ENCODE results near the gene TMEM217.
"Not testable (repeated sequence)": the region's sequence is repeated elsewhere in the genome, so short reads cannot be mapped to it uniquely, and the experiment has no call there.

TMEM217 gene

DNA sequence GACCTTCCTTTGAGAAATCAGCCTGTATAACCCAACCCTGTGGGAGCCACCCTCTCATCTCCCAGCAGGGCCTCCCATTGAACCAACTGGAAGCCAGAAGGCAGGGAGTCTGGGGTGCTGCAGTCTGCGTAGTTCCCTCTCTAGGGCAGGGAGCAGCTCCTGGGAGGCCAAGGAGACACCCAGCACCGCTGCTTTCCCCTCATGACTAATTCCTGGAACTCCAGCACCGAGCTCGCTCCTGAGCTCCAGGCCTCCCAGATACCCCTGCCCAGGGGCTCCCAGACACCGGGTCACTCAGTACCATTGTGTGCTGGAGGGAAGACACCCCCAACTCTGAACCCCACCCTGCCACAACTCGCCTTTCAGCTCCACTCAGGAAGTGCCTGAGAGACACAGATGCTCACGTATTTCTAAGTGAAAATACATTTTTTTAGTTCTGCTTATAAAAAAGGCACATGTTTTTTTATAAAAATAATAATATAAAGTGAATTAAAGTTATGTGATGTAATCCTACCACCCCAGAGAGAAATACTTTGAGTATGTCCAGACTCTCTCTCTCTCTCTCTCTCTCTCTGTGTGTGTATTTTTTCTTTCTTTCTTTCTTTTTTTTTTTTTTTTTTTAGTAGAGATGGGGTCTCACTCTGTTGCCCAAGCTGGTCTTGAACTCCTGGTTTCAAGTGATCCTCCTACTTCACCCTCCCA lies 70.5 kb downstream of the TMEM217 start:
- Histone ChIP-seq H3K9me3 (no peaks in the 10 kb centered on the region), H3K4me3 (no peak overlapping the region), H3K4me1 (no peaks in the 10 kb centered on the region), H3K27me3 (no peaks in the 10 kb centered on the region), H3K27ac (no peak overlapping the region), H3K36me3 (no peaks in the 10 kb centered on the region)
- intact Hi-C loops (cut with DNase I; ENCODE audit: low total_unique reads) = no loop called here
- TF ChIP-seq, protein P1, sequence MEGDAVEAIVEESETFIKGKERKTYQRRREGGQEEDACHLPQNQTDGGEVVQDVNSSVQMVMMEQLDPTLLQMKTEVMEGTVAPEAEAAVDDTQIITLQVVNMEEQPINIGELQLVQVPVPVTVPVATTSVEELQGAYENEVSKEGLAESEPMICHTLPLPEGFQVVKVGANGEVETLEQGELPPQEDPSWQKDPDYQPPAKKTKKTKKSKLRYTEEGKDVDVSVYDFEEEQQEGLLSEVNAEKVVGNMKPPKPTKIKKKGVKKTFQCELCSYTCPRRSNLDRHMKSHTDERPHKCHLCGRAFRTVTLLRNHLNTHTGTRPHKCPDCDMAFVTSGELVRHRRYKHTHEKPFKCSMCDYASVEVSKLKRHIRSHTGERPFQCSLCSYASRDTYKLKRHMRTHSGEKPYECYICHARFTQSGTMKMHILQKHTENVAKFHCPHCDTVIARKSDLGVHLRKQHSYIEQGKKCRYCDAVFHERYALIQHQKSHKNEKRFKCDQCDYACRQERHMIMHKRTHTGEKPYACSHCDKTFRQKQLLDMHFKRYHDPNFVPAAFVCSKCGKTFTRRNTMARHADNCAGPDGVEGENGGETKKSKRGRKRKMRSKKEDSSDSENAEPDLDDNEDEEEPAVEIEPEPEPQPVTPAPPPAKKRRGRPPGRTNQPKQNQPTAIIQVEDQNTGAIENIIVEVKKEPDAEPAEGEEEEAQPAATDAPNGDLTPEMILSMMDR (IDR thresholded peaks at IDR 0.05) = no peak
- DNase-seq = no peak

DNA sequence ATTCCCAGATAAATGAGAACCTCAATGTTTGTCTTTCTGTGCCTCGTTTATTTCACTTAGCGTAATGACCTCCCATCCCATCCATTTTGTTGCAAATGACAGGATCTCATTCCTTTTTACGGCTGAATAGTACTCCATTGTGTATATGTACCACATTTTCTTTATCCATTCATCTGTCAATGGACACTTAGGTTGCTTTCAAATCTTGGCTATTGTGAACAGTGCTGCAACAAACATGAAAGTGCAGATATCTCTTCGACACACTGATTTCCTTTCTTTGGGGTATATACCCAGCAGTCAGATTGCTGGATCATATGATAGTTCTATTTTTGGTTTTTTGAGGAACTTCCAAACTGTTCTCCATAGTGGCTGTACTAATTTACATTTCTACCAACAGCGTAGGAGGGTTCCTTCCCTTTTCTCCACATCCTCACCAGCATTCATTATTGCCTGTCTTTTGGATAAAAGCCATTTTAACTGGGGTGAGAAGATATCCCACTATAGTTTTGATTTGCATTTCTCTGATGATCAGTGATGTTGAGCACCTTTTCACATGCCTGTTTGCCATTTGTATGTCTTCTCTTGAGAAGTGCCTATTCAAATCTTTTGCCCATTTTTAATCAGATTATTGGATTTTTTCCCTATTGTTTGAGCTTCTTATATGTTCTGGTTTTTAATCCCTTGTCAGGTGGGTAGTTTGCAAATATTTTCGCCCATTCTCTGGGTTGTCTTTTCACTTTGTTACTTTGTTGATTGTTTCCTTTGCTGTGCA lies 71.8 kb downstream of the TMEM217 start:
- H3K4me3 ChIP-seq; H3K4me1 ChIP-seq; H3K36me3 ChIP-seq; H3K27me3 ChIP-seq; H3K9me3 ChIP-seq; DNase-seq; H3K27ac ChIP-seq; intact Hi-C loops (cut with DNase I; ENCODE audit: low total_unique reads): not testable (repeated sequence)

DNA sequence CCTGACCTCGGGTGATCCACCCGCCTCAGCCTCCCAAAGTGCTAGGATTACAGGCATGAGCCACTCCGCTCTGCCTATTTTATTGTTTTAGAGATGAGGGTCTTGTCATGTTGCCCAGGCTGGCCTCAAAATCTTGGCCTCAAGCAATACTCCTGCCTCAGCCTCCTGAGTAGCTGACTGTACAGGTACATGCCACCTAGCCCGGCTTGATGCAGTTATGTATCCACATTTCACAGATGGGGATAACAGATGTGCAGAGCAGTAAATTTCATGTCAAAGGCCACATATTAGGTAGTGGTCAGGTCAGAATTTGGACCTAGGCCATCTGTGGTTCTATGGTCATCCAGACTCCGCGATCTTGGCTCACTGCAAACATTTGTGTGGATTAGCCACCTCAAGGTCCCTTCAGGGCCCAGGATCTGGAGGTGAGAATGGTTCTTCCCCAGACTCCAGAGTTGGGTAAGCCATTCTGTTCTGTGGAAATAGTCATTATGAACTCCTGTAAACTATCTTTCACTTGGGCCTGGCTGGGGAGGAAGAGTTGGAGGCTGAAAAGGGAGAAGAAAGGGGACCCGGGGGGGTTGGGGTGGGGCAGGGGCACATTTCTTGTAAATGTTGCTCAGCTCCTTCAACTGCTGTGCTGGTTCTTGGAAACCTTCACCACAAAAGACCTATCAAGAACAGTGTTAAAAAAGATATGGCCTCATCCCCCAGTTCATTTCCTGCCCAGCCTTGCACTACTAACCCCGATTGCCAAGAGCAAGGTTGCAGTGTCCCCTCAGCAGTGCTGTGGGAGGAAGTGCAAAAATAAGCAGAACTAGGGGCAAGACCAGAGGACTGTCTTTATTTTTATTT lies 75.0 kb downstream of the TMEM217 start:
- TF ChIP-seq, protein P1 (IDR thresholded peaks at IDR 0.05) = no peak
- Histone ChIP-seq H3K4me3 (no peak overlapping the region), H3K27ac (no peak overlapping the region), H3K36me3 (no peaks in the 10 kb centered on the region), H3K9me3 (no peaks in the 10 kb centered on the region), H3K4me1 (no peaks in the 10 kb centered on the region), H3K27me3 (no peaks in the 10 kb centered on the region)
- intact Hi-C loops (cut with DNase I; ENCODE audit: low total_unique reads) = no loop called here
- DNase-seq = peak in 1 of 2 donors; percentile 46

DNA sequence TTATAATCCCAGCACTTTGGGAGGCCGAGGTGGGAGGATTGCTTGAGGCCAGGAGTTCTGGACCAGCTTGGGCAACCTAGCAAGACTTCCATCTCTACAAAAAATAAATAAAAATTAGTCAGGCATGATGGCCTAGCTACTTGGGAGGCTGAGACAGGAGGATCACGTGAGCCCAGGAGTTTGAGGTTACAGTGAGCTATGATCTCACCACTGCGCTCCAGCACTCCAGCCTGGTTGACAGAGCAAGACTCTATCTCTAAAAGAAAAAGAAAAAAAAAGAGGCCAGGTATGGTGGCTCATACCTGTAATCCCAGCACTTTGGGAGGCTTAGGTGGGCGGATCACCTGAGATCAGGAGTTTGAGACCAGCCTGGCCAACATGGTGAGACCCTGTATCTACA lies 77.3 kb downstream of the TMEM217 start:
- H3K27ac ChIP-seq; H3K4me3 ChIP-seq; H3K27me3 ChIP-seq; H3K36me3 ChIP-seq; DNase-seq; intact Hi-C loops (cut with DNase I; ENCODE audit: low total_unique reads); H3K9me3 ChIP-seq; H3K4me1 ChIP-seq: not testable (repeated sequence)

DNA sequence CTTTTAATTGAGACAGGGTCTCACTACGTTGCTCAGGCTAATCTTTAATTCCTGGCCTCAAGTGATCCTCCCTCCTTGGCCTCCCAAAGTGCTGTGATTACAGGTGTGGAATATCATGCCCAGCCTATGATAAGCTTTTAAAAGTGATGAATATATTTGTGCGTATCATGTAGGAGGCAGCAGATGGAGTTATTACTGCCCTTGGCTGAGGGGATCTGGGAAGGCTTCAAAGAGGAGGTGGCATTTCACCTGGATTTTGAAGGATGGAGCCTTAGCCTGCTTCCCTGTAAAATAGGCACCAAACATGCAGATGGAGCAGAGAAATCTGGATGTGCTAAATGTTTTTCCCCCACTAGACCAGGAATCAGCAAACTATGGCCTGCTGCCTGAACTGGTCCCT lies 77.9 kb downstream of the TMEM217 start:
- intact Hi-C loops (cut with DNase I; ENCODE audit: low total_unique reads) = no loop called here
- no peak for DNase-seq
- Histone ChIP-seq H3K4me3 (no peak overlapping the region), H3K36me3 (peaks cover 6 to 10% (median 7%) of the 10 kb centered on the region in 3 donors), H3K27me3 (no peaks in the 10 kb centered on the region), H3K9me3 (no peaks in the 10 kb centered on the region), H3K27ac (no peak overlapping the region), H3K4me1 (no peaks in the 10 kb centered on the region)
- TF ChIP-seq, protein P1 (IDR thresholded peaks at IDR 0.05) = no peak

DNA sequence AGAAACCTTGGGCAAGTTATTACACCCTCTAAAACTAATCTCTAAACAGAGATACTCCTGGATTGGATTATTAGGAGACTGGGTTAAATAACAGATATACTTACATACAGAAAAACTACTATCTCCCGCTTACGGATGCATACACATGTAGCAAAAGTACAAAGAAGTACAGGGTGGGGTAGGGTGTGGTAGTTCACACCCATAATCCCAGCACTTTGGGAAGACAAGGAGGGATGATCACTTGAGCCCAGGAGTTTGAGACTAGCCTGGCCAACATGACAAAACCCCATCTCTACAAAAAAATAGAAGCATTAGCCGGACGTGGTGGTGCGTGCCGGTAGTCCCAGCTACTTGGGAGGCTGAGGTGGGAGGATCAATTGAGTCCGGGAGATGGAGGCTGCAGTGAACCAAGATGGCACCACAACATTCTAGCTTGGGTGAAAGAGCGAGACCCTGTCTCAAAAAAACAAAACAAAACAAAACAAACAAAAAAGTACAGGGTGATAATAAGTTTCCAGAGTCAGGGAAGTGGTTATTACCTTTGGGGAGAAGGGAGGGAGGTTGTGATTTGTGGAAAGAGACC lies 79.9 kb downstream of the TMEM217 start:
- peaks cover 26 to 30% (median 28%) of the 10 kb centered on the region in 3 donors for H3K36me3 ChIP-seq
- no peak overlapping the region for H3K4me3 ChIP-seq
- TF ChIP-seq, protein P1 (IDR thresholded peaks at IDR 0.05) = no peak
- H3K4me1 ChIP-seq = peaks cover 0 to 4% (median 1%) of the 10 kb centered on the region in 4 donors
- H3K27ac ChIP-seq = no peak overlapping the region
- no peak for DNase-seq
- no peaks in the 10 kb centered on the region for H3K27me3 ChIP-seq
- no peaks in the 10 kb centered on the region for H3K9me3 ChIP-seq
- intact Hi-C loops (cut with DNase I; ENCODE audit: low total_unique reads) = loop anchor here (10.0 kb wide), 2 partner anchors 293 to 413 kb away; partner anchors contain the start of gene C6orf89

Measured in tibial artery (tissue), 4 donors.